WERI-Rb-1 (cell line): Measurements from ENCODE around the gene BPI.

Source experiments
- DNase-seq: peaks from one replicate; pipeline ENCODE4 v3.0.0-alpha.2; 2020
- H3K27ac ChIP-seq: fragments of 250-450 bp; sonication (Bioruptor Pico); 2 replicates; pipeline ENCODE4 v1.5.1; 2020; ENCODE audit warnings: mild to moderate bottlenecking, moderate library complexity
- H3K27me3 ChIP-seq: fragments of 250-450 bp; sonication (Bioruptor Pico); 2 replicates; pipeline ENCODE4 v1.5.1; 2021; ENCODE audit warnings: mild to moderate bottlenecking, low read depth, moderate library complexity; ENCODE audit not compliant: insufficient read depth, severe bottlenecking
- H3K36me3 ChIP-seq: fragments of 250-450 bp; sonication (Bioruptor Pico); 2 replicates; pipeline ENCODE4 v1.5.1; 2020; ENCODE audit warnings: mild to moderate bottlenecking, moderate library complexity
- H3K4me3 ChIP-seq: 2 replicates; pipeline ENCODE4 v1.5.1; 2011; ENCODE audit warnings: low read depth, mild to moderate bottlenecking, control low read depth, low read length
- H3K9me3 ChIP-seq: fragments of 250-450 bp; sonication (Bioruptor Pico); 2 replicates; pipeline ENCODE4 v1.5.1; 2021; ENCODE audit warnings: mild to moderate bottlenecking, moderate library complexity; ENCODE audit not compliant: severe bottlenecking
- CTCF ChIP-seq: IDR thresholded peaks from 2 replicates; pipeline ENCODE4 v1.5.1; 2011; ENCODE audit warnings: low read depth, mild to moderate bottlenecking, control low read depth, inconsistent platforms, low read length

Gene BPI

DNA sequence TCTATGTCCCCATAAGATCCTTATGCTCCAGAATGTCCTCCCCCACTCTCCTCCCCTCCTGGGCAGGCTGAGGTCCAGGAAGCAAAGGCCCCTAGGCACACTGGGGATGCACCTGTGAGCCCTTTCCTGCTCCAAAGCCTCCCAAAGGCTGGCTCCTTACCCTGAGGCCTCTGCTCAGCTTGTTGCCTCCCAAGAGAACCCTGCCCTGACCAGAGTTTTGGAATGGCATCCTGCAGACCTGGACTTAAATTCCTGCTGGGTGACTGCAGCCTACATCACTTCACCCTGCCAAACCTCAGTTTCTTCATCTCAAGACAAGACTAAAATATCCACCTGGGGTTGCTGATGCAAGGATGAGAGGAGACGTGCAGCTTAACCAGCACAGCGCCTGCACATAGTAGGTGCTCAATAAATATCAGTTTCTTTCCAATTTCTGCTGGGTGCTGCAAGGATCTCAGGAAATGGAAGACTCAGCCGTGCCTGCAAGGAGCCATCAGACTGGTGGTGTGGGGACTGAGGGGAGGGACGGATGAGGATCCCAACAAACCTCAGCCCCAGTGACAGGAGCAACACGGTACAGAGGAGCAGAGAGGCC, 40.2 kb downstream of the BPI start:
- no peak for TF ChIP-seq CTCF
- Histone ChIP-seq H3K9me3 (no peaks in the 10 kb centered on the region), H3K4me3 (no peak overlapping the region), H3K36me3 (no peaks in the 10 kb centered on the region), H3K27ac (no peak overlapping the region), H3K27me3 (no peaks in the 10 kb centered on the region)
- DNase-seq = no peak

DNA sequence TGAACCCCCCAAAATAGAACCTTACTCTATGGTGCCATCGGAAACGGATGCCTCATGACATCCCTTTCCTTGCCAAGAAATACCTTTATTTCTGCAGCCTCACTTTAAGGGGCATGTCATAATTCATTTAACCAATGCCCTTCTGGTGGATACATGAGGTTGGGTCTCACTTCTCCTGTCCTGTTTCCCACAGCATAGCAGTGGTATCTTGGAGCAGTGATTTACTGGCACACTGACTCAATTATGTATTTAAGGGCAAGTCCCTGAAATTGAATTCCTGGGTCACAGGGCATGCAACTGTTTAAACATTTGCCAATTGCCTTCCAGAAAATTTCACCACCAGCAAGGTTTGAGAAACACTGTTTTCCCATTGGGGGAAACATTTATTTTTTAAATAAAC, 41.7 kb downstream of the BPI start:
- no peak for DNase-seq
- Histone ChIP-seq H3K9me3 (no peaks in the 10 kb centered on the region), H3K27ac (no peak overlapping the region), H3K4me3 (no peak overlapping the region), H3K27me3 (no peaks in the 10 kb centered on the region), H3K36me3 (no peaks in the 10 kb centered on the region)
- TF ChIP-seq CTCF = no peak

GRCh38 chr20:38346247-38346651, 42.3 kb downstream of the BPI start, which contains the start of gene LBP:
LBP (plus strand) TSS chr20:38346482; CDS start chr20:38346517, 35 bp downstream.
- Histone ChIP-seq H3K9me3 (no peaks in the 10 kb centered on the region), H3K27me3 (no peaks in the 10 kb centered on the region), H3K36me3 (no peaks in the 10 kb centered on the region), H3K27ac (no peak within 1 kb of the TSS), H3K4me3 (no peak within 1 kb of the TSS)
- no peak for TF ChIP-seq CTCF
- no peak for DNase-seq

DNA sequence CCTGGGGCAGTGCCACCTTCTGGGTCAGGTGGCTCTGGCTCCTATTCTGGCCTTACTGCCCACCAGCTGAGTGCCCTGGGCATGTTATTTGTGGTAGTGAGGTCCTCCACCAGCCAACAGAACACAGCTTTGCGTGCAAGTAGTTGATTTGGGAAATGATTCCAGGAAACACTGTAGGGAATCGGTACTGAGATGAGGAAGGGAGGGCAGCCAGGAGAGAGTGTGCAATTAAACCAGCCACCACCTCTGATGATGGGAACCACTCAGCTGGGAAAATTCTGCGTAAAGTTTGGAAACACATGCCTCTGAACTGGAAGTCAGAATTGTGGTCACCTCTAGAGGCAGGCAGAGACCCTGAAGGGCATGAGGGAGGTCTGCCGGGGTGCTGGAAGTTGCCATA, 42.8 kb downstream of the BPI start:
- no peak for DNase-seq
- Histone ChIP-seq H3K4me3 (no peak overlapping the region), H3K36me3 (no peaks in the 10 kb centered on the region), H3K27me3 (no peaks in the 10 kb centered on the region), H3K27ac (no peak overlapping the region), H3K9me3 (no peaks in the 10 kb centered on the region)
- TF ChIP-seq CTCF = no peak

GRCh38 chr20:38349856-38350255, 45.9 kb downstream of the BPI start:
- Histone ChIP-seq H3K27ac (no peak overlapping the region), H3K9me3 (no peaks in the 10 kb centered on the region), H3K4me3 (no peak overlapping the region), H3K27me3 (no peaks in the 10 kb centered on the region), H3K36me3 (no peaks in the 10 kb centered on the region)
- TF ChIP-seq CTCF = no peak
- no peak for DNase-seq
